DMS153 treated with DMSO at 0.1 percent for 48 hours (cell line): ENCODE results near the gene MVP.
"Not testable (repeated sequence)": the region's sequence is repeated elsewhere in the genome, so short reads cannot be mapped to it uniquely, and the experiment has no call there.

Experiments used
- DNase-seq: peaks from one replicate; lab custom pipeline; 2025; ENCODE audit not compliant: unreplicated experiment; lab: John Stamatoyannopoulos, UW

Gene MVP

GRCh38 chr16:29869067-29869466, 48.8 kb downstream of the MVP start:
- DNase-seq = not testable (repeated sequence)

DNA sequence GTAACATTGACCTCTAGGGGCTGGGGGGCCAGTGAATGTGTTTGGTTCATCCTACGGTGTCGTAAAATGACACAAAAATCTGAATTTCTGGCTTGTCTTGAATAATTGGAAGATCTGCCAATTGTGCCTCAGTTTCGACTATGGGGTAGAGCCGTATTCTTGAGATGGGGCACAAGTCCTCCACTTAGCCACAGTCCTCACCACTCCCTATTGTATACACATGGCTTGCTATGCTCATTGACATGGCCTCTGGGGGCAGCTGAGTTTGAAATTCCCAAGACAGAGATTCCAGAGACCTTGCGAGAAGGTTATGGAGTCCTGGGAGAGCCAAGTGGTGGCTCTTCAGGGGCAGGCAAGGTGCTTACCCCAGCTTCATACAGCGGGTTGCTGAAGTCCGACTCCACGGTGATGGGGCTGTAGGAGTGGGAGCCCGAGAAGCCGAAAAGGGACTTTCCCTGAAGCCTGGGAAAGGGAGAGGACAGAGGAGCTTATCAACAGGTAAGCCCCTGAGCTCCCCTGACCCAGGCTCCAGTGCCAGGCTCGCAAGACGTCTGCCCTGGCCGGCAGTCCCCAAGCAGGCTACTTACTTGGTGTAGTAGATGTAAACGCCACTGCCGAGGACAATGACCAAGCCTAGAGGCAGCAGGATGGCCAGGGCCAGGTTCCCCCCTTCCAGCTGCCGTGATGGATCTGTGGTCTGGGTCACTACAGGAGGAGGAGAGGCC, 51.7 kb downstream of the MVP start:
- DNase-seq = no peak

DNA sequence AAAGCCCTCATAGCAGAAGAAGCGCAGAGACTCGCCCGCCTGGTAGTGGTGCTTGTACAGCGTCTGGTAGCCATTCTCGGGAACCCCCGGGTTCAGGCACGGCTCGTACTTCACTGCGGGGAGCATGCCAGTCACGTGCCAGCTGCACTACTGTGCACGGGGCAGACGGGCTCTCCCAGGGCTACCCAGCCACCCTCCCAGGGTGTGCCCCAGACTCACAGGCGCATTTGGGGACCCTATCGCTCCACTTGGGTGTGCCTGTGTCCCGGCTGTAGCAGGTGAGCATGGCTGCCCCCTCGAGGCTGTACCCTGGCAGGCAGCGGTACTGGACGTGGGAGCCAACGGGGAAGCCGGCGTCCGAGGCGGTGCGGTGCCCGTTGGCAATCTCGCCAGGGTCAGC, 53.1 kb downstream of the MVP start:
- no peak for DNase-seq

DNA sequence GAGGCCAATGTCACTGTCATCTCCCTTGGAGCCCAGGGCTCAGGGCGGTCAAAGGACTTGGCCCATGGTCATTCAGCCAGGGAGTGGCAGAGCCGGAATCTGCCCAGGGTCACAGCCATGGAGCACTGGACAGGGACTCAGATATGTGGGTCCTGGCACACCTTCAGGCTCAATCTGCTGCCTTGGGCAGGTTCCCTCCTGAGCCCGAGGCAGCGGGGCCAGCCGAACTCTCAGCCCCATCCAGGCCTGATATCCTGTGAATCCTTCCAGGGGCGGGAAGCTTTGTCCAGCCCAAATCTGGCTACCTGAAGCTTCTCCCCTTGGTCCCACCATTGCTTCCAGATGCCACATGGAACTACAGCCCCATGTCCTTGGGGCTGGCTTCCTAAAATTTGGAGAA, 54.9 kb downstream of the MVP start:
- no peak for DNase-seq

GRCh38 chr16:29876217-29876593, 55.9 kb downstream of the MVP start:
- no peak for DNase-seq

- DNase-seq = no peak
Observed at GRCh38 chr16:29876594-29877249, 56.5 kb downstream of the MVP start.

DNA sequence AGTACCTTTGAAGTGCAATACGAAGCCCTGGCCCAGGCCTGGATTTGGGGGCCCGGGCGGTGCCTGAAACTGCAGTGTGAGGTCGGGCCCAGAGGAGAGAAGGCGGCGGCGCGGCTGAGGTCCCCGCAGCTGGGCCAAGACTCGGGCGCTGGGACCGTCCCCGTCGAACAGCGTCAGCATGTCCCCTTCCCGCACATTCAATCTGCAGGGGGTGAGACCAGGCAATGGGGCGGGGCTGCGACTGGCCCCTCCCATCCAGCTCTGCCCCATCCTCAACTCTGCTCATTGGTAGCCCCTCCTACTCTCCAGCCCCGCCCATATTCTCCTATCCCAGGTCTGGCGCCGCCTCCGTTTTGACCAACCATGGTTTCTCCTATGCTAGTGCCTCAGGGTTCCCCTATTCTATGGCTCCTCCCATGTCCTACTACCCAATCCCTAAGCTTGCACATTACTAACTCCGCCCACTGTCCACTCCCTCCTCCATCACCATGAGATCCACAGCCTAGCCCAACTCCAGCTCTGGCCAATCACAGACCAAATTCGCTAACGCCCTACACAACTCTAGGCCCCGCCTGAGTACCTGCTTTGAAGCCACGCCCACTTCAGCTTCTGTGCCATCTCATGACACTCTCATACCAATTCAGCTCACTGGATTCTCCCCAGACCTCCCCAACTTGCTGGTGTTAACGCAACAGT, 57.2 kb downstream of the MVP start:
- no peak for DNase-seq

GRCh38 chr16:29878172-29878571, 57.9 kb downstream of the MVP start:
- no peak for DNase-seq

DNA sequence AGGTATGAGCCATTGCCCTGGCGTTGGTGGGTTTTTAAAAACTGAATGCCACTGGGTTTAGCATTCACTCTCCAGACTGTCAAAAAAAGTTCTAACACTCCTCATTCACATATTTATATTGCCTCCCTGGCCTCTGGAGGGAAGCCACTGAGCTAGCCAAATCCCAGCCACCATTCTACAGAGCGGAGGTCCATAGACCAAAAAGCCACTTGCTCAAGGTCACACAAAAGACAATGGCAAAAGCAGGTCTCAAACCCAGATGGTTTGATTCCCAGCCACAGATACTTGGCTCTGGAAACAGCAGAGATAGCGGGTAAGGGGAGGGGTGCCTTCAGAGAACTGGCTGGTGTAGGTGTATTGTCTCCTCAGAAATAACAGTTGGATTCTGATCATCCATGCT, 60.8 kb downstream of the MVP start:
- no peak for DNase-seq

DNA sequence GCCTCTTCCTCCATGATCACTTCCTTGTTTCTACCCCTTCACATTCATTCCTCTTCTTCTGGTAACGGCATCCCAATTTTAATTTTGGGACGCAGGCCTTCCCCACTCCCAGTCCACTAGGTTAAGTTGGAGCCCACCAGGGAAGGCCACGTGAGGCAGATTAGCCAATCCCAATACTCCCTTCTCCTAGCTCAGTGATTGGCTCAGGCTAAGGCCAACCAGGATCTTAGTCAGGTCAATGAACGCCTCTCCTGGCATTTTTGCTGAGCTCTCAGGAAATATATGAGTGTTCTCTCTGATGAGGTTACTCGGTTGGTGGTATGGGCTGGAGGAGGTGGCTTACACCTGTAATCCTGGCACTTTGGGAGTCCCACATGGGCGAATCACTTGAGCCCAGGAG, 63.7 kb downstream of the MVP start:
- no peak for DNase-seq

GRCh38 chr16:29889372-29889771, 69.1 kb downstream of the MVP start:
- DNase-seq = not testable (repeated sequence)

GRCh38 chr16:29891525-29892457, 71.5 kb downstream of the MVP start:
- DNase-seq = no peak

DNA sequence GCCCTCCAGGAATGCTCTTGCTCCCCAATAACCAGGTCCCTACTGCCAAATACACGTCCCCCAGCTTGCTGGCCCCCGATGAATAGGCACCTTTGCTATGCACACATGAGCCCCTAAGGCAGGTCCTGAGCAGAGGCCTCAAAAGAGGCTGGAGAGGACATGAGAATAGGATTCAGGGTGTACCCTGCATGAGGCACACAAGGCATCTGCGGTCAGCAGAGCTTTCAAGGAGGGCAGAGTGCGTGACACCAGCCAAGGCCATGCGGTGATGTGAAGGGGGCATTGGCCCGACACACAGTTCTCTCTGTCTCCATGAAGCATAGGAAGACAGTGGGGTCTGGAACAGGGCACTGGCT, 72.2 kb downstream of the MVP start:
- no peak for DNase-seq

DNA sequence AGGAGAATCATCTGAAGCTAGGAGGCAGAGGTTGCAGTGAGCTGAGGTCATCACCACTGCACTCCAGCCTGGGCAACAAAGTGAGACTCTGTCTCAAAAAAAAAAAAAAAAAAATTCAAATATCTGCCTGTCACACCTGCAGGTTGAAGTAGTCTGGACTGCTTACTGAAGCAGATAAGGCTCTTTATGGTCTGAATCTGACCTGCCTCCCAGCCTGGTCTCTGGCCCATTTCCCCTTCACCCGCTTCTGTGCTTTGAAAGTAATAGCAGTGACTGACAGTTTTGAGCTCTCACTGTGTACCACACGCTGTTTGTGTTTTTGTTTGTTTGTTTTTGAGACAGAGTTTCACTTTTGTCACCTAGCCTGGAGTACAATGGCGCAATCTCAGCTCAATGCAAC, 73.3 kb downstream of the MVP start:
- DNase-seq = no peak

DNA sequence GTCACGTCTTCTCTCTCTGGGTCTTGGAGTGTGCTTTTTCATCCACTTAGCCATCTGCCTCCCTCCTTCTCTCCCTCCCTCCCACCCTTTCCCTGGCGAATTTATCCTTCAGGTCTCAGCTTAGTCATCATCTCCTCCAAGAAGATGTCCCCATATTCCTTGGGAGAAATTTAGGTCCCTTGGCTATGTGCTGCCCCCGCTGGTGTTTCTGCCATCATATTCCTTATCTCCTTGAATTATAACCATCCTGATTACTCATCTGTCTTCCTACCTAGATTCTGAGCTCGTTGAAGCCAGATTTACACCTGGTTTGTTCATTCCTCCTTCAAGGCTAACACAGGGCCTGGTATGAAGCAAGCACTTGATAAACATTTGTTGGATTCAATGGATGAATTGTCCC, 74.1 kb downstream of the MVP start:
- no peak for DNase-seq

DNA sequence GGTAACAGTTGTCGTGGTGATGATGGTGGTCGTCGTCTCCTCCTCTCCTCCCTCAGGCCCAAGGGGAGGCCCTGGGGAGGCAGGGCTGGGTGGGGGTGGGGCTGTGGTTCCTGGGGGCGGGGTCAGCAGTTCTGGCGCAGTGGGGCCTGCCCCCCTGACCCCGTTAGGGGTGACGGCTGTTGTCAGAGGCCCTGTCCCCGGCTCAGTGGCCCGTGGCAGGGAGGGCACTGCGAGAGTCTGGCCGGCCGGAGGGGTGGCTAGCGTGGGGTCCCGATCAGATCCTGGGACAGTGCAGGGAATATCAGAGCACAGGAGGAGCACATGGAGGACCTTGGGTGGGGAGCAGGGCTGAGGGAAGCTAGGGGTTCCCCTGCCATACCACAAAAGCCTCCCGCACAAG, 76.6 kb downstream of the MVP start:
- no peak for DNase-seq

GRCh38 chr16:29897333-29897732, 77.1 kb downstream of the MVP start:
- no peak for DNase-seq
